ENCODE results near the gene LTN1. TPM values are rescaled to one million over a fixed set of nuclear protein-coding genes. Genes with fewer than 3 reads are reported as not detected.

LTN1 gene
- total RNA-seq, 2 donors from 2014 or later = 19.8 to 21.8 TPM

DNA sequence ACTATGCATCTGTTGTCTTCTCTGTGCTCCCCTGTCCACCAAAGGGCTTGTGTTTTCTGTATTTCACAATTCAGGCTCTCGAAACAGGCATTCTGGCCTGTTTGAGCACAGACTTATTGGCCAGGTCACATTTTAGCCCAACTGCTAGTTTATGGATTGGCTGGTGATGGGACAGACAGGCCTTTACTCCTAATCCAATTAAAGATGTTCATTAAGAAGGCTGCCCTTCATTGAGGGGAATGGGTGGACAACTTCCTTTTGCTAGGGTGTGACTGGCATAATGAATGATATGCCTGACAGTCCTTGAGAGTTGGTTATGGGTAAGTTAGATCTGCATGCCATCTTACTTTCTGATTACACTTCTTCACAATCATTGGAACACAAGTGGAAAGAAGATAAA lies 86.4 kb downstream of the LTN1 start:
- no peaks in the 10 kb centered on the region for H3K36me3 ChIP-seq (ENCODE audit: control insufficient read depth, insufficient read depth, low read length)
- H3K4me3 Mint-ChIP-seq = no peak overlapping the region
- H3K4me3 ChIP-seq (ENCODE audit: low read length) = no peak overlapping the region
- 96 to 100% methylated on average over 1 of the region's 1 CpG for WGBS, 2 experiments (ENCODE audit: insufficient coverage in 1 of 2, insufficient read length in 1 of 2)
- TF ChIP-seq, protein P1, sequence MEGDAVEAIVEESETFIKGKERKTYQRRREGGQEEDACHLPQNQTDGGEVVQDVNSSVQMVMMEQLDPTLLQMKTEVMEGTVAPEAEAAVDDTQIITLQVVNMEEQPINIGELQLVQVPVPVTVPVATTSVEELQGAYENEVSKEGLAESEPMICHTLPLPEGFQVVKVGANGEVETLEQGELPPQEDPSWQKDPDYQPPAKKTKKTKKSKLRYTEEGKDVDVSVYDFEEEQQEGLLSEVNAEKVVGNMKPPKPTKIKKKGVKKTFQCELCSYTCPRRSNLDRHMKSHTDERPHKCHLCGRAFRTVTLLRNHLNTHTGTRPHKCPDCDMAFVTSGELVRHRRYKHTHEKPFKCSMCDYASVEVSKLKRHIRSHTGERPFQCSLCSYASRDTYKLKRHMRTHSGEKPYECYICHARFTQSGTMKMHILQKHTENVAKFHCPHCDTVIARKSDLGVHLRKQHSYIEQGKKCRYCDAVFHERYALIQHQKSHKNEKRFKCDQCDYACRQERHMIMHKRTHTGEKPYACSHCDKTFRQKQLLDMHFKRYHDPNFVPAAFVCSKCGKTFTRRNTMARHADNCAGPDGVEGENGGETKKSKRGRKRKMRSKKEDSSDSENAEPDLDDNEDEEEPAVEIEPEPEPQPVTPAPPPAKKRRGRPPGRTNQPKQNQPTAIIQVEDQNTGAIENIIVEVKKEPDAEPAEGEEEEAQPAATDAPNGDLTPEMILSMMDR (conservative IDR thresholded peaks at IDR 0.05) = no peak
- no peaks in the 10 kb centered on the region for H3K9me3 Mint-ChIP-seq
- no peak overlapping the region for H3K27ac ChIP-seq (ENCODE audit: low read depth, low read length)
- H3K27me3 Mint-ChIP-seq (ENCODE audit: insufficient read depth) = no peaks in the 10 kb centered on the region
- peaks cover 4% of the 10 kb centered on the region for H3K4me1 Mint-ChIP-seq
- no peaks in the 10 kb centered on the region for H3K4me1 ChIP-seq (ENCODE audit: control insufficient read depth, insufficient read depth, low read length)
- DNase-seq = no peak
- no peaks in the 10 kb centered on the region for H3K9me3 ChIP-seq (ENCODE audit: control insufficient read depth, low read length)
- no peaks in the 10 kb centered on the region for H3K36me3 Mint-ChIP-seq (ENCODE audit: low read depth)
- no peak overlapping the region for H3K9ac ChIP-seq (ENCODE audit: extremely low read depth, low read length, poor library complexity, severe bottlenecking)
- H3K27ac Mint-ChIP-seq = no peak overlapping the region
- no peaks in the 10 kb centered on the region for H3K27me3 ChIP-seq (ENCODE audit: control insufficient read depth, insufficient read depth, low read length, poor library complexity, severe bottlenecking)

DNA sequence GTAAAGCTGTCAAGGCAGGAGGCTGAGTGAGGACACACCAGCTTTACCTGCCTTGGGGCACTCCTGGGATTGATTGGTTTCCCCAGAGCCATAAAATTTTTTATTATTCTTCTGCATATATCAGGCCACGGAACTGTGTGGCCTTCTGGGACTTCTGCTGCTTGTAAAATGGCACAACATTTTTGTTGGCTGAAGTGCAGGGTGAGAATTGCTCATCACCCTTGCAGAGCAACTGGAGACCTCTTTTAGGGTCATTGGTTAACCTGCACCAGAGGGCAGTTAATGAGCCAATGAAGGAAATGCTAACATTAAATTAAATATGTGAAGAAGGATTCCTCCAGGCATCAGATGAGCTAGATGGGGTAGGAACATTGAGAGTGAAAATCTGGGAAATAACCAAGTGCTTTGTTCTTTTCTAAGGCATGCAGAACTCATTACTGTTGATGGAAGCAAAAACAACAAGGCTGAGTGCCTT lies 87.7 kb downstream of the LTN1 start:
- no peak overlapping the region for H3K27ac Mint-ChIP-seq
- DNase-seq = no peak
- Histone ChIP-seq H3K4me3 (ENCODE audit: low read length) (no peak overlapping the region), H3K9ac (ENCODE audit: extremely low read depth, low read length, poor library complexity, severe bottlenecking) (no peak overlapping the region), H3K9me3 (ENCODE audit: control insufficient read depth, low read length) (no peaks in the 10 kb centered on the region), H3K36me3 (ENCODE audit: control insufficient read depth, insufficient read depth, low read length) (no peaks in the 10 kb centered on the region), H3K27me3 (ENCODE audit: control insufficient read depth, insufficient read depth, low read length, poor library complexity, severe bottlenecking) (no peaks in the 10 kb centered on the region), H3K4me1 (ENCODE audit: control insufficient read depth, insufficient read depth, low read length) (no peaks in the 10 kb centered on the region), H3K27ac (ENCODE audit: low read depth, low read length) (no peak overlapping the region)
- WGBS, 2 experiments (ENCODE audit: insufficient coverage in 1 of 2, insufficient read length in 1 of 2) = 93% methylated on average over 1 of the region's 1 CpG; no CpG with 5 or more reads in 1 of the 2 experiments
- no peak overlapping the region for H3K4me3 Mint-ChIP-seq
- no peaks in the 10 kb centered on the region for H3K36me3 Mint-ChIP-seq (ENCODE audit: low read depth)
- H3K27me3 Mint-ChIP-seq (ENCODE audit: insufficient read depth) = no peaks in the 10 kb centered on the region
- no peaks in the 10 kb centered on the region for H3K9me3 Mint-ChIP-seq
- TF ChIP-seq, protein P1 (conservative IDR thresholded peaks at IDR 0.05) = no peak
- H3K4me1 Mint-ChIP-seq = peaks cover 4% of the 10 kb centered on the region

DNA sequence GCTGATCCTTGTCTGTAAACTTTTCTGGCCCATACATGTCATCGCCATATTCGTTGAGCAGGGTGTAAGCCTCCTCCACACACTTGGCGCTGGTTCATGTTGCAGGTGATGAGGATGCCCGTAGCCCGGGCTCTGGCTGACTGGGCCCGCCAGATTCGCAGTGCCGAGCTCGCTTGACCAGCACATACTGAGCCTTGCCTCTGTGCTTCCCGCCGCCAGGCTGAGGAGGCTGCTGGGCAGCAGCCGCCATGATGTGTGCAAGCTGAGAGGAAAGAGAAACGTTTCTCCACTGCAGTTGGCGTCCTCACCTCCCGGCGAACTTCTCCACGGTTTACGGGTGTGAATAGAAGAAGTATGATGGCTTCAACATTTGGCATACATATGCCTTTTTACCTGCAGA lies 89.2 kb downstream of the LTN1 start:
- TF ChIP-seq, protein P1 (conservative IDR thresholded peaks at IDR 0.05) = no peak
- Mint-ChIP-seq H3K36me3 (ENCODE audit: low read depth) (no peaks in the 10 kb centered on the region), H3K27ac (no peak overlapping the region)

More for the DNA sequence above, 89.2 kb downstream of the LTN1 start:
- Histone ChIP-seq H3K27ac (ENCODE audit: low read depth, low read length) (no peak overlapping the region), H3K36me3 (ENCODE audit: control insufficient read depth, insufficient read depth, low read length) (no peaks in the 10 kb centered on the region), H3K27me3 (ENCODE audit: control insufficient read depth, insufficient read depth, low read length, poor library complexity, severe bottlenecking) (no peaks in the 10 kb centered on the region), H3K4me3 (ENCODE audit: low read length) (no peak overlapping the region), H3K9ac (ENCODE audit: extremely low read depth, low read length, poor library complexity, severe bottlenecking) (no peak overlapping the region), H3K4me1 (ENCODE audit: control insufficient read depth, insufficient read depth, low read length) (no peaks in the 10 kb centered on the region), H3K9me3 (ENCODE audit: control insufficient read depth, low read length) (no peaks in the 10 kb centered on the region)
- H3K4me1 Mint-ChIP-seq = peaks cover 13% of the 10 kb centered on the region
- no peak for DNase-seq
- no peak overlapping the region for H3K4me3 Mint-ChIP-seq
- WGBS, 2 experiments (ENCODE audit: insufficient coverage in 1 of 2, insufficient read length in 1 of 2) = 86 to 88% methylated on average over 12 to 18 of the region's 18 CpGs
- no peaks in the 10 kb centered on the region for H3K27me3 Mint-ChIP-seq (ENCODE audit: insufficient read depth)
- no peaks in the 10 kb centered on the region for H3K9me3 Mint-ChIP-seq

Data from endodermal cell (in vitro differentiated cells).